Measurements from ENCODE around the gene PAX8. TPM values are rescaled to one million over a fixed set of nuclear protein-coding genes. Genes with fewer than 3 reads are reported as not detected.

PAX8 gene
- total RNA-seq, 4 donors from 2014 or later = 2.3 to 7.7 (median 5.6) TPM

DNA sequence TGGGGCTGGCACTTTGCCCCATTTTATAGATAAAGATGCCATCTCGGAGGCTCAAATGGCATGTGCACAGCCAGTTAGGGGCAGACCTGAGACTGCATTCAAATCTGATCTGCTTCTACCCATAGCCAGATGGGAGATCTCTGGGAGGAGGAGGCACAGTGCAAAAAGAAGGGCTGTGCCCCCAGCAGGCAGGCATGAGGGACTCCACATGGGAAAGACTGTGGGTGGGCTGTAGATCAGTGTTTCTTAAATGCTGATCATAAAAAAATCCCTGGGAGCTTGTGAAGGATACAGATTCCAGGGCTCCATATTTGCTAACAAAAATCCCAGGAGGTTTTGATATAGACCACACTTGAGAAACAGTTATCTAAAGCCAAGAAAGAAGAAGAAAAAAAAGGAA, 15.2 kb downstream of the PAX8 start:
- peaks cover 3% of the 10 kb centered on the region for H3K36me3 ChIP-seq
- TF ChIP-seq POLR2A (IDR thresholded peaks at IDR 0.05) (no peak), EP300 (IDR thresholded peaks at IDR 0.05) (no peak), POLR2AphosphoS5 (IDR thresholded peaks at IDR 0.05) (no peak)
- TF ChIP-seq, protein P1, sequence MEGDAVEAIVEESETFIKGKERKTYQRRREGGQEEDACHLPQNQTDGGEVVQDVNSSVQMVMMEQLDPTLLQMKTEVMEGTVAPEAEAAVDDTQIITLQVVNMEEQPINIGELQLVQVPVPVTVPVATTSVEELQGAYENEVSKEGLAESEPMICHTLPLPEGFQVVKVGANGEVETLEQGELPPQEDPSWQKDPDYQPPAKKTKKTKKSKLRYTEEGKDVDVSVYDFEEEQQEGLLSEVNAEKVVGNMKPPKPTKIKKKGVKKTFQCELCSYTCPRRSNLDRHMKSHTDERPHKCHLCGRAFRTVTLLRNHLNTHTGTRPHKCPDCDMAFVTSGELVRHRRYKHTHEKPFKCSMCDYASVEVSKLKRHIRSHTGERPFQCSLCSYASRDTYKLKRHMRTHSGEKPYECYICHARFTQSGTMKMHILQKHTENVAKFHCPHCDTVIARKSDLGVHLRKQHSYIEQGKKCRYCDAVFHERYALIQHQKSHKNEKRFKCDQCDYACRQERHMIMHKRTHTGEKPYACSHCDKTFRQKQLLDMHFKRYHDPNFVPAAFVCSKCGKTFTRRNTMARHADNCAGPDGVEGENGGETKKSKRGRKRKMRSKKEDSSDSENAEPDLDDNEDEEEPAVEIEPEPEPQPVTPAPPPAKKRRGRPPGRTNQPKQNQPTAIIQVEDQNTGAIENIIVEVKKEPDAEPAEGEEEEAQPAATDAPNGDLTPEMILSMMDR (IDR thresholded peaks at IDR 0.05) = no peak
- no peak overlapping the region for H3K27ac ChIP-seq
- H3K4me1 ChIP-seq = no peaks in the 10 kb centered on the region
- no peaks in the 10 kb centered on the region for H3K9me3 ChIP-seq
- DNase-seq (ENCODE audit: low spot score in 2 of 2) = no peak
- no peaks in the 10 kb centered on the region for H3K27me3 ChIP-seq
- 64% methylated on average over 1 of the region's 1 CpG for WGBS
- no peak overlapping the region for H3K4me3 ChIP-seq

DNA sequence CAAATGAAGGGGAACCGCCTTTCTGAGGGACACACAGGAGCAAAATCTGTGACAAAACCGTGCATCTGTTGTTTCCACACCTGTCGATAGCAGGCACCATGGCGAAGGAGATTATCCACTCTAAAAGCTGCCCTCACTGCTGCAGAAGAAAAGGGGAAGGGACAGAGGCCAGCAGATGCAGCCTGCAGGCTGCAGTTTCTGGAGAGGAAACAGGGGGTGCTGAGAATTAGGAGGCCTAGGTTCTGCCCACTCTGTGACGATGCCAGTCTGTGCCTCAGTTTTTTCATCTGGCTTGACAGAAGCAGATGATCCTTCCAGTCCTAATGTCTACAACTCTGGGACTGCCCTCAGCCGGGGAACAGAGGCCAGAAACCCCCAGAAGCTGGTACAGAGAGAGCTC, 17.7 kb downstream of the PAX8 start:
- H3K27me3 ChIP-seq = no peaks in the 10 kb centered on the region
- TF ChIP-seq POLR2AphosphoS5 (IDR thresholded peaks at IDR 0.05) (no peak), EP300 (IDR thresholded peaks at IDR 0.05) (no peak), POLR2A (IDR thresholded peaks at IDR 0.05) (no peak)
- TF ChIP-seq, protein P1 (IDR thresholded peaks at IDR 0.05) = no peak
- WGBS = 79% methylated on average over 6 of the region's 6 CpGs
- DNase-seq (ENCODE audit: low spot score in 2 of 2) = no peak
- peaks cover 6% of the 10 kb centered on the region for H3K4me1 ChIP-seq
- H3K27ac ChIP-seq = no peak overlapping the region
- no peak overlapping the region for H3K4me3 ChIP-seq
- H3K9me3 ChIP-seq = no peaks in the 10 kb centered on the region
- peaks cover 3% of the 10 kb centered on the region for H3K36me3 ChIP-seq

DNA sequence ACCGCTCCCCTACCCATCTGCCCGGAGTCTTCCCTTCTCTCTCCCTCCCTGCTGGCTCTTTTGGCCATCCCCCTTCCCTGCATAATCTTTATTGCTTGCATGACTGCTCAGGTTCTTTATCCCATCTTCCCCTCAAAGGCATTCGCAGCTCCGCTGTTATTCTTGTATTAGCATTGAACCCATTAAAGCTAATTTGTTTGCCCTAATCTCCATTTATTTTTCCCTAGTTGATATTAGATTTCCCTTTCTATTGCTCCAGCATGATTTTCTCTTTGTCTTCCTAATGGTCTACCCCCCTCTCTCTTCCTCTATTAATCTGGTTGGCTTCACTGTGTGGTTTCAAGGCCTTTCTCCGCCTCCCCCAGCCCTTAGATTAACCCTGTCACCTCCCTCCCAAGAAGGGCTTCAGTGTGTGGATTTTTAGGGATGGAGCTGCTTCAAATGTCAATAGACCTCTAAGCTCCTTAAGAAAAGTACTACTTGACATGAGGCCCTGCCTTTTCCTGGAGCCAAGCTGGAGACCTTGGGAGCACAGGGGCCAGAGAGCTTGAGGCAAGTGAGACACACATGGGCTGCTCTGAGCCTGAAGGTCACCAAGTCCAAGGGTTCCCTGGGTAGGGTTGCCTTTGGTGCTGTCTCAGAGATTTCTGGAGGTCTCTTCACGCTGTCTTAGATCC, 20.1 kb downstream of the PAX8 start:
- no peak overlapping the region for H3K27ac ChIP-seq
- no peaks in the 10 kb centered on the region for H3K9me3 ChIP-seq
- H3K4me1 ChIP-seq = peaks cover 6% of the 10 kb centered on the region
- no peaks in the 10 kb centered on the region for H3K36me3 ChIP-seq
- no peak overlapping the region for H3K4me3 ChIP-seq
- no peaks in the 10 kb centered on the region for H3K27me3 ChIP-seq
- WGBS = 94% methylated on average over 6 of the region's 6 CpGs
- TF ChIP-seq POLR2A (IDR thresholded peaks at IDR 0.05) (no peak), POLR2AphosphoS5 (IDR thresholded peaks at IDR 0.05) (no peak), EP300 (IDR thresholded peaks at IDR 0.05) (no peak)
- TF ChIP-seq, protein P1 (IDR thresholded peaks at IDR 0.05) = no peak
- no peak for DNase-seq (ENCODE audit: low spot score in 2 of 2)

DNA sequence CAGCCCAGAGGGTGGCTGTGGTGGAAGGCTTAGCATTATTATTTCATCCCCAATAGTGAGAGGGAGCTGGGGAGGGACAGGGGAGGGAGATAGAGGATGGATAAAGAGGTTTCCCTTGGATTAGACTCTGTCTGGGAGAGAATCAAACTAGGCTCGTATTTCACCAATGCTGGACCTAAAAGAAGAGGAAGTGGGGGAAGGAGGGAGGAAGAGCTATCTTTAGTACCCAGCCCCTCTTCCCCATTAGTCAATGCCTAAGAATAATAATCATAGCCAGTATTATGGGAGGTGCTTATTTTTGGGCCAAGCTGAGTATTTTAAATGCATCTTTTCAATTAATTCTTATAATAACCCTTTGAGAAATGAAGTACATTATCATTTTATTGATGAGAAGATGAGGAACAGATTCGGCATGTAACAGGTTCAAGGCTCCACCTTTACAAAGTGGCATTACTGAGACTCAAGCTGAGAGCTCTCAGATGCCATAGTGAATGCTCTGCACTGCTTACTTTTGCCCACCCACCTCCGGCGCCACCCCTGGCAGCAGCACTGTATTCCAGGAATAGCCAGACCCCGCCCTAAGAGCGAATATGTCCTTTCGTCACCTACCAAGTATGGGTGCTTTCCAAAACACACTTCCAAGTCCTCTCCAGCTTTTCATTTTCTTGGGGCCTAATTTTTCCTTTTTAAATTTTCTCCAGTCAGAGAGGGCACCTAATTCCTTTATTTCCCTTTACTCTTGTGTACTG, 21.0 kb downstream of the PAX8 start:
- TF ChIP-seq POLR2A (IDR thresholded peaks at IDR 0.05) = no peak
- no peak for TF ChIP-seq POLR2AphosphoS5 (IDR thresholded peaks at IDR 0.05)
- TF ChIP-seq, protein P1 (IDR thresholded peaks at IDR 0.05) = no peak
- no peak for TF ChIP-seq EP300 (IDR thresholded peaks at IDR 0.05)
- H3K27me3 ChIP-seq = no peaks in the 10 kb centered on the region
- H3K4me3 ChIP-seq = no peak overlapping the region
- no peaks in the 10 kb centered on the region for H3K9me3 ChIP-seq
- H3K27ac ChIP-seq = no peak overlapping the region
- H3K4me1 ChIP-seq = peaks cover 6% of the 10 kb centered on the region
- no peaks in the 10 kb centered on the region for H3K36me3 ChIP-seq
- no peak for DNase-seq (ENCODE audit: low spot score in 2 of 2)
- WGBS = 48% methylated on average over 7 of the region's 7 CpGs

All from suprapubic skin (tissue), 4 donors.